ENCODE results near the gene CSNK1D. TPM values are rescaled to one million over a fixed set of nuclear protein-coding genes. Genes with fewer than 3 reads are reported as not detected.

The CSNK1D gene
- total RNA-seq, 2 experiments from 2014 or later: 116 TPM

DNA sequence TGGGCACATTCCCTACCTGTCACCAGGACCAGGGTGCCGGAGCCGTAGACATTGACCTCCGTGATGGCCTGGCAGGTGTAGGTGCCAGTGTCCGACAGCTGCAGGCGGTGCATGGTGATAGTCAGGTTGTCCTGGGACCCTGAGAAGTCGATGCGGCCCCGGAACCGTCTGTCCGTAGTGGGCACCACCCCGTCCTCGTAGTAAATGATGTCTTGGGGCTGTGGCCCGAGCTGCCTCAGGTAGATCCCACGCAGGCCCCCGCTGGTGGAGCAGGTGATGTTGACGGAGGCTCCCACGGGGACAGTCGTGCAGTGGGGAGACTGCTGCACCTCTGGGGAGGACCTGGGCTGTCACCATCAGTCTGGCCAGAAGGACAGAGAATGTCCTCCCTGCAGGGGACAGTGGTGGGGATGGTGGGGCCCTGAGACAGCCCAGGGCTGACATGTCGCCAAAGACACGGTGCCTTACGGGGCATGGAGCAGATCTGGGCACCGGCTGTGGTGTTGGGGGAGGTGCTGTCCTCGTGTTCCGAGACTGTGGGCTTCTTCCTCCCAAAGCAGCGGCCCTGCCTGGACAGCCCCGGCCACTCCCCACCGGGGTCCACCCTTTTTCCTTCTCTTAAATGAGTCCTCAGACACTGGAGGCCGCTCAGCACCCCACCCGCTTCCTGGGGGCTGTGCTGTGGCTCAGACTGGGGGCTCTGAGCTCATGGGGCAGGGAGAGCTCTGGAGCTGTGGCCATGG, 43.3 kb upstream of the CSNK1D start:
- H3K4me1 Mint-ChIP-seq: peaks cover 24% of the 10 kb centered on the region
- peak overlapping the region; percentile 83 for H3K4me3 Mint-ChIP-seq
- ChIA-PET POLR2A (interaction anchor here (0.9 to 9.8 kb wide), 9 partner anchors 16 to 202 kb away, joined by 3 to 120 read pairs (median 5); partner anchors contain the start of genes FOXK2 and SECTM1), CTCF (interaction anchor here (1.0 to 2.3 kb wide), 5 partner anchors 12 to 81 kb away, joined by 3 to 32 read pairs (median 6); no protein-coding TSS in a partner anchor)
- peak overlapping the region; percentile 65 for H3K27ac Mint-ChIP-seq
- H3K36me3 Mint-ChIP-seq (ENCODE audit: low read depth): peaks cover 2% of the 10 kb centered on the region
- no peaks in the 10 kb centered on the region for H3K9me3 Mint-ChIP-seq
- H3K27me3 Mint-ChIP-seq: peaks cover 4% of the 10 kb centered on the region
- no peak for DNase-seq

DNA sequence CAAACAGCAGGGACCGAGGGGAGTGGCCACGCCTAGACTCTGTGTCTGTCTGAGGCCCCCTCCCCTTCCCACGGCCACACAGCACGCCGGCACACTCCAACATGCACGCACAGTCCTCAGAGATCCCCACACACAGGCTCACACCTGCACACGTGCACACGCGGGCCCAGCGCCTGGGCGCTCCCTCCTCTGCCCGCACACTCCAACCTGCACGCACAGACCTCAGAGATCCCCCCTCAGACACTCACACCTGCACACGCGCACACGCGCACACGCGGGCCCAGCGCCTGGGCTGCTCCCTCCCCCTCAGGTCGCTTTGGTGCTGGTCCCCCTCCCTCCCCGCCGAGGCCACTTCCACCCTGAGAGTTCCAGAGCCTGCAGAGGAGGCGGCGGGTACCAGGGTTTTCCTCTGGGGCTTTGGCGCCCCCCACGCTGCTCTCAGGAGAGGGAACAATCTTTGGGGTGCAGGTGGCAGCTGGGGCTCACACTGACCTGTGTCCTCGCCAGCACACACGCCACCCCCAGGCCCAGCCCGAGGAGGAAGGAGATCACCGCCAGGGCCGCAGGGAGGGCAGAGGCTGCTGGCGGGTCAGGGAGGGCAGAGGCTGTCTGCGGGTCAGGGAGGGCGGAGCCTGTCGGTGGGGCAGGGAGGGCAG, 42.3 kb upstream of the CSNK1D start:
- CTCF ChIA-PET: interaction anchor here (2.2 to 2.3 kb wide), 2 partner anchors 11 to 16 kb away, joined by 19 to 32 read pairs; no protein-coding TSS in a partner anchor
- peak; percentile 50 for DNase-seq
- Mint-ChIP-seq H3K4me3 (peak overlapping the region; percentile 83), H3K27ac (peak overlapping the region; percentile 56), H3K9me3 (no peaks in the 10 kb centered on the region), H3K27me3 (peaks cover 4% of the 10 kb centered on the region), H3K36me3 (ENCODE audit: low read depth) (peaks cover 2% of the 10 kb centered on the region), H3K4me1 (peaks cover 20% of the 10 kb centered on the region)
- POLR2A ChIA-PET: interaction anchor here (2.1 to 9.8 kb wide), 3 partner anchors 16 to 23 kb away, joined by 6 to 120 read pairs (median 15); partner anchors contain the start of gene SECTM1

DNA sequence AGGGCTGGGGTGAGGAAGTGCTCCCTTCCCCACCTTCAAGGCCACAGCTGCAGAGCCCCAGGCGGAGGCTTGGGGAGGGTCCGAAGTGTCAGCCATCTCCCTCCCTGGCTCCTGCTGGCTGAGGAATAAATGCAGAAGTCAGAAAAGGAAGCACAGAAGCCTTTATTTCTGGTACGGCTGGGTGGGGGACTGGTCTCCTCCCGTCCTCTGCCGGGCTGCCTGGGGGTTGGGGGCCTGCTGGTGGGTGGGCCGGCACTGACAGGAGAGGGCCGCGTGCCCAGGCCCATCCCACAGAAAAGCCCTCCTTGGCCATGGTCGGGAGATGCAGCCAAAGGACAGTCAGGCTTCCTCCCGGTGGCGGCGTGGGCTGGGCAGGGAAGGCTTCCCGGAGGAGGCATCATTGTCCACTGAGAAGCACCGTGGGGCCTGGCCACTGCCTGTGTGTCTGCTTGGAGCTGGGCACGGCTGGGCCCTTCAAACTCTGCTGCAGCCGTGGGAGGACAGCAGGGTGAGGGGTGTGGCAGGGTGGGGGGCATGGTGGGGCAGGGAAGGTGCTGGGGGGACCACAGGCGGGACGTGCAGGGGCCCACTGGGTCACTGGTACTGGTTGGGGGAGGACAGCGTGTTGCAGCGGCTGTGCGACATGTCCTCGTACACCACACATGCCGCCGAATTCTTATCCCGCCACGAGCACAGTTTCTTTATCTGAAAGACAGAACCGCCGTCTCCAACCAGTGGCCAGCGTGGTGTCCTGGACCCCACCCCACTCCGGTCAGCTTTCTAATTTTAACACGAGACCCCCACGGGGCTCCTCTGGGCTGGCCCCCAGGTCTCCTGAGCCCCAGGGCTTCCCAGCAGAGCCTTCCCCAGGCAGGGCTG, 41.5 kb upstream of the CSNK1D start:
- H3K4me3 Mint-ChIP-seq: peak overlapping the region; percentile 83
- peaks cover 7% of the 10 kb centered on the region for H3K27me3 Mint-ChIP-seq
- H3K27ac Mint-ChIP-seq: no peak overlapping the region
- no peak for DNase-seq
- ChIA-PET POLR2A (interaction anchor here (1.7 to 9.8 kb wide), 2 partner anchors 9 to 15 kb away, joined by 3 to 120 read pairs; no protein-coding TSS in a partner anchor), CTCF (no interaction called here)
- peaks cover 2% of the 10 kb centered on the region for H3K36me3 Mint-ChIP-seq (ENCODE audit: low read depth)
- no peaks in the 10 kb centered on the region for H3K9me3 Mint-ChIP-seq
- H3K4me1 Mint-ChIP-seq: peaks cover 18% of the 10 kb centered on the region

GRCh38 chr17:82314012-82314726, 40.7 kb upstream of the CSNK1D start:
- Mint-ChIP-seq H3K9me3 (no peaks in the 10 kb centered on the region), H3K36me3 (ENCODE audit: low read depth) (peaks cover 2% of the 10 kb centered on the region), H3K27ac (no peak overlapping the region), H3K4me1 (peaks cover 16% of the 10 kb centered on the region), H3K4me3 (no peak overlapping the region), H3K27me3 (peaks cover 7% of the 10 kb centered on the region)
- POLR2A ChIA-PET: interaction anchor here (1.7 to 9.8 kb wide), 2 partner anchors 9 to 14 kb away, joined by 3 to 120 read pairs; no protein-coding TSS in a partner anchor
- CTCF ChIA-PET: no interaction called here
- no peak for DNase-seq

DNA sequence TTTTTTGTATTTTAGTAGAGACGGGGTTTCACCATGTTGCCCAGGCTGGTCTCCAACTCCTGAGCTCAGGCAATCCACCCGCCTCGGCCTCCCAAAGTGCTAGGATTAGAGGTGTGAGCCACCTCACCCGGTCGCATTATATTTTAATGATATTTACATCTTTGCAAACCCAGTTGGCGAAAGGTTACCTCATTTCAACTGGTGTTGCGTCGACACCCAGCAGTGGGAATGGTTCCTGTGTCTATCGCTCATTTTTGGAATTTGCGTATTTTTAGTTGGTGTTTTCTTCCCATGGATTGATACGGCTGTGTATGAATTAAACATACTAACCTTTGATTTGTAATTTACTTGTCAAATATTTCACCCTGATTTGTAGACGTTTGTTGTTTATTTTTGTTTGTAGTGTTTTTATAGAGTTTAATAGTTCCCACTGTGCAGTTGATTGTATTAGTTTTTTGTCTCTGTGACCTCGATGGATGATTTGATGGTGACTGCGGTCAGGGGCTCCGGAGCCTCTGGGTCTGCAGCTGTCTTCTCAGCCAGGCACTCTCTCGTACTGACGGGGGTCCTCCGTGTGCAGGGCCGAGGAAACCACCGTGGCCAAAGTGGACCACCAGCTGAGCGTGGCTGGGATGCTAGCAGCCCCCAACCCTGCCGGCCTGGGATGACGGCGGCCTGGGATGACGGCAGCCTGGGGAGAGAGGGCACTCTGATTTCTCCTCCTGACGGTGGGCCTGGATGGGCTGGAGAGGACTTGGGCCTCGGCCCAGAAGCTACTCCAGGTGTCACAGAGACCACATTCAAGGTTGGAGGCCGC, 39.9 kb upstream of the CSNK1D start:
- peaks cover 16% of the 10 kb centered on the region for H3K4me1 Mint-ChIP-seq
- DNase-seq: no peak
- H3K4me3 Mint-ChIP-seq: no peak overlapping the region
- peaks cover 7% of the 10 kb centered on the region for H3K27me3 Mint-ChIP-seq
- ChIA-PET CTCF (no interaction called here), POLR2A (interaction anchor here (1.7 to 9.8 kb wide), 2 partner anchors 8 to 13 kb away, joined by 3 to 120 read pairs; no protein-coding TSS in a partner anchor)
- H3K27ac Mint-ChIP-seq: no peak overlapping the region
- H3K36me3 Mint-ChIP-seq (ENCODE audit: low read depth): peaks cover 2% of the 10 kb centered on the region
- H3K9me3 Mint-ChIP-seq: no peaks in the 10 kb centered on the region

GRCh38 chr17:82311971-82312370, 38.5 kb upstream of the CSNK1D start:
- ChIA-PET CTCF (no interaction called here), POLR2A (interaction anchor here (9.8 kb wide), 1 partner anchor 12 kb away, joined by 120 read pairs; no protein-coding TSS in a partner anchor)
- no peak for DNase-seq

DNA sequence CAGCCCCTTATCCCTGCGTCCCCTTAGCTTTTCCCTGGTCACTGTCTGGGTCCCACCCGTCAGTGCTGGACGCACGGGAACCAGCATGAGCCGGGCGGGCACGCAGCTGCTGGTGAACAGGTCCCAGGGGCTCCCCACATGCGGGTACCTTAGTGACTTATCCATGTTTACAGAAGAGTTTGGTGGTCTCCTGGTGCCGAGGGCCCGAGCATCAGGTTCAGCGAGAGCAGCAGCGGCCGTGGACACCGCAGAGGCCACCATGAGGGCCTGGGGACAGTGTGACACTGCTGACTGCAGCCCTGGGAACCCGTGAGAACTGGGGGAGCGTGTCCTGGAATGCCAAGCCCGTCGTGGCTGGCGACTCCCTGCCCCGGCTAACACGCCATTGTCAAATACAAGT, 37.4 kb upstream of the CSNK1D start:
- Mint-ChIP-seq H3K4me3 (no peak overlapping the region), H3K9me3 (no peaks in the 10 kb centered on the region), H3K4me1 (peaks cover 19% of the 10 kb centered on the region), H3K27me3 (peaks cover 6% of the 10 kb centered on the region), H3K36me3 (ENCODE audit: low read depth) (peaks cover 2% of the 10 kb centered on the region), H3K27ac (no peak overlapping the region)
- POLR2A ChIA-PET: interaction anchor here (9.8 kb wide), 1 partner anchor 11 kb away, joined by 120 read pairs; no protein-coding TSS in a partner anchor
- CTCF ChIA-PET: no interaction called here
- DNase-seq: no peak

More at GRCh38 chr17:82311971-82312370, 38.5 kb upstream of the CSNK1D start:
- peaks cover 18% of the 10 kb centered on the region for H3K4me1 Mint-ChIP-seq
- peaks cover 2% of the 10 kb centered on the region for H3K36me3 Mint-ChIP-seq (ENCODE audit: low read depth)
- peaks cover 7% of the 10 kb centered on the region for H3K27me3 Mint-ChIP-seq
- no peak overlapping the region for H3K4me3 Mint-ChIP-seq
- H3K27ac Mint-ChIP-seq: no peak overlapping the region
- H3K9me3 Mint-ChIP-seq: no peaks in the 10 kb centered on the region

GRCh38 chr17:82309656-82310570, 36.4 kb upstream of the CSNK1D start:
- no peaks in the 10 kb centered on the region for H3K36me3 Mint-ChIP-seq (ENCODE audit: low read depth)
- no peaks in the 10 kb centered on the region for H3K9me3 Mint-ChIP-seq
- H3K27me3 Mint-ChIP-seq: peaks cover 3% of the 10 kb centered on the region
- peaks cover 20% of the 10 kb centered on the region for H3K4me1 Mint-ChIP-seq
- ChIA-PET CTCF (interaction anchor here (1.0 to 1.3 kb wide), 2 partner anchors 9 to 12 kb away, joined by 3 to 4 read pairs; no protein-coding TSS in a partner anchor), POLR2A (interaction anchor here (0.9 to 9.8 kb wide), 3 partner anchors 10 to 82 kb away, joined by 3 to 120 read pairs (median 3); no protein-coding TSS in a partner anchor)
- DNase-seq: no peak
- H3K4me3 Mint-ChIP-seq: no peak overlapping the region
- no peak overlapping the region for H3K27ac Mint-ChIP-seq

GRCh38 chr17:82305727-82306300, 32.3 kb upstream of the CSNK1D start:
- DNase-seq: no peak
- Mint-ChIP-seq H3K9me3 (no peaks in the 10 kb centered on the region), H3K27ac (no peak overlapping the region), H3K36me3 (ENCODE audit: low read depth) (no peaks in the 10 kb centered on the region), H3K4me1 (peaks cover 51% of the 10 kb centered on the region), H3K4me3 (no peak overlapping the region), H3K27me3 (peaks cover 3% of the 10 kb centered on the region)
- CTCF ChIA-PET: interaction anchor here (4.8 kb wide), 1 partner anchor 11 kb away, joined by 19 read pairs; the partner anchor contains the start of gene CD7
- POLR2A ChIA-PET: interaction anchor here (0.9 to 2.5 kb wide), 3 partner anchors 8 to 19 kb away, joined by 3 to 12 read pairs (median 3); no protein-coding TSS in a partner anchor
